Pancreas (tissue), 10 donors: ENCODE results near the gene GFRA4. TPM values are rescaled to one million over a fixed set of nuclear protein-coding genes. Genes with fewer than 3 reads are reported as not detected.

Experiments used
- ATAC-seq, 4 donors: fragments of 200-7000 bp; cut with Tn5 transposase; one replicate each; pipeline versions ENCODE4 v1.8.0 to v1.9.1; 2020; ENCODE audit warnings: mild to moderate bottlenecking in 4 of 4, moderate library complexity in 4 of 4
- DNase-seq, 6 donors: peaks; one replicate each; pipeline ENCODE4 v3.0.0-alpha.2; 2020
- FAIRE-seq: peaks from 2 replicates; lab custom pipeline; 2012; peaks lifted over from hg19 to GRCh38; lab: Jason Lieb, UNC
- H3K27ac ChIP-seq, 4 donors: fragments of 200-600 bp; sonication (generic); 1 replicate in 3 of 4; 2 replicates in 1 of 4; pipeline versions ENCODE4 v1.5.0 to v1.8.0; 2020
- H3K27me3 ChIP-seq, 4 donors: fragments of 200-600 bp; one replicate each; pipeline ENCODE4 v1.8.0; 2021
- H3K36me3 ChIP-seq, 3 donors: fragments of 200-600 bp; sonication (generic) in 1 of 3; one replicate each; pipeline versions ENCODE4 v1.5.0 to v1.8.0; 2020 to 2021
- H3K4me1 ChIP-seq, 3 donors: fragments of 200-600 bp; one replicate each; pipeline ENCODE4 v1.8.0; 2021
- H3K4me3 ChIP-seq, 4 donors: fragments of 200-600 bp; sonication (generic) in 2 of 4; one replicate each; pipeline versions ENCODE4 v1.5.0 to v1.8.0; 2020 to 2021
- H3K9me3 ChIP-seq, 4 donors: fragments of 200-600 bp; one replicate each; pipeline ENCODE4 v1.8.0; 2021
- CTCF ChIP-seq, 4 donors: fragments of 200-600 bp; sonication (generic) in 3 of 4; IDR thresholded peaks; one replicate each; pipeline versions ENCODE4 v1.5.0 to v1.8.0; 2021; ENCODE audit warnings: antibody characterized with exemption in 4 of 4
- WGBS, 2 donors: extraction: QIAGEN DNeasy Blood & Tissue Kit; methylation state at CpG; one replicate each; pipeline ENCODE4 v1.1.7; 2013; 5-methylcytosine and 5-hydroxymethylcytosine counted together
- intact Hi-C, 3 donors: fragments of 100-400 bp; cut with DNase I; formaldehyde crosslinking; loops; one replicate each; pipeline versions ENCODE4 v1.11.1 to v1.14.2; 2022
- polyA plus RNA-seq, 2 donors: library from polyadenylated mRNA; stranded (reverse); fragments of 200-250 nt; gene quantifications; one replicate each; pipeline ENCODE4 v1.2.3, GENCODE V29; 2013
- total RNA-seq, 6 donors: library from RNA; stranded (reverse); fragmentation: NEBNext Ultra II Directional in 4 of 6; extraction: Animal tissue kit (Norgen Biotek cat#: 25700) in 4 of 6; gene quantifications; one replicate each; pipeline versions ENCODE4 v1.2.1 to v1.2.4, GENCODE V29; 2021 to 2023
- donor health status: healthy with polysubstance abuse.
- donor health status: DM: no; HTN: no; CAD: no; lungs with moderate emphysema.
- donor health status: DM: no; HTN: no; CAD: no.
- donor health status: control.
- donor health status: control.
- donor health status: Bipolar disorder and iron deficiency.
- donor health status: DM: yes; HTN: yes; CAD: no.
- donor health status: DM: no; HTN: no; CAD: no.
- donor health status: DM: no; HTN: no; CAD: no.
- donor health status: DM: yes; HTN: yes; CAD: no.

Gene GFRA4
- total and polyA plus RNA-seq, 8 donors, result not detected

DNA sequence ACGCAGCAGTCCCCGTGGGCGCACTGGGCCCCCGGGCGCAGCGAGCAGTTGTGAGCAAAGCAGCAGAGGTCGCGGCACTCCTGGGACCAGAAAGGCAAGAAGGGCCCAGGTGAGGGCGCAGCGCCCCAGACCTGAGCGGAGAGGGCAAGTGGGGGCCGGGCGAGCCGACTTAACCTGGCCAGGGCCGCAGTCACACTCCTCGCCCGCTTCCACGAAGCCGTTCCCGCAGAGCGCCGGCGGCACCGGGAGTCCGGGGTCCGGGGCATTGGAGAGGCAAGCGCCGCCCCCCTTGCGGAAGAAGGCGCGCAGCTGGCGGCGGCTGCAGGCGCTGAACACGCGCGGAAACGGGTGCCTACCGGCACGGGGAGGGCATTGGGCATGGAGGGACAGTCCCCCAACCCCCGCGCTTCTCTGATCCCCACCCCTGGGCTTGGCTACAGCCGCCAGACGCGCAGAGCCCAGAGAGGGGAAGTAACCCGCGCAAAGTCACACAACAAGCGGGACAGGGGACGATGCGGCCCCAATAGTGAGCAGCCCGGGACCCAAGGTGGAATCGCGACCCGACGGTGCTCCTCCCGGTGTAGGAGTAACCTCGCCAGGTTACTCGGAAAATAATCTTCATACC, 9.5 kb upstream of the GFRA4 start:
- H3K9me3 ChIP-seq, result no peaks in the 10 kb centered on the region
- FAIRE-seq, result no peak
- 7 to 14% methylated on average over 56 to 58 of the region's 58 CpGs for whole genome bisulfite sequencing, 2 donors
- TF ChIP-seq CTCF (IDR thresholded peaks at IDR 0.05), result no peak
- H3K4me3 ChIP-seq, result peak overlapping the region in 1 of 4 donors; percentile 36
- H3K27ac ChIP-seq, result no peak overlapping the region
- no peaks in the 10 kb centered on the region for H3K36me3 ChIP-seq
- peaks cover 0 to 27% (median 8%) of the 10 kb centered on the region in 4 donors for H3K27me3 ChIP-seq
- DNase-seq, result no peak
- intact Hi-C loops, result loop anchor here in 1 of 3 donors (10.0 kb wide), 2 partner anchors 182 to 412 kb away; no protein-coding TSS in a partner anchor
- H3K4me1 ChIP-seq, result no peaks in the 10 kb centered on the region
- ATAC-seq, result peak in 1 of 4 donors; percentile 9

- no peak overlapping the region for H3K27ac ChIP-seq
- ATAC-seq (no peak), DNase-seq (no peak), FAIRE-seq (no peak)
- H3K4me3 ChIP-seq, result peak overlapping the region in 1 of 4 donors; percentile 36
- no peaks in the 10 kb centered on the region for H3K4me1 ChIP-seq
- WGBS, 2 donors, result 26 to 30% methylated on average over 23 of the region's 23 CpGs
- TF ChIP-seq CTCF (IDR thresholded peaks at IDR 0.05), result no peak
- H3K9me3 ChIP-seq, result no peaks in the 10 kb centered on the region
- H3K36me3 ChIP-seq, result no peaks in the 10 kb centered on the region
- intact Hi-C loops, result loop anchor here in 1 of 3 donors (10.0 kb wide), 2 partner anchors 183 to 413 kb away; no protein-coding TSS in a partner anchor
- H3K27me3 ChIP-seq, result peaks cover 0 to 27% (median 8%) of the 10 kb centered on the region in 4 donors
Measured at GRCh38 chr20:3671986-3672546, 8.9 kb upstream of the GFRA4 start.

DNA sequence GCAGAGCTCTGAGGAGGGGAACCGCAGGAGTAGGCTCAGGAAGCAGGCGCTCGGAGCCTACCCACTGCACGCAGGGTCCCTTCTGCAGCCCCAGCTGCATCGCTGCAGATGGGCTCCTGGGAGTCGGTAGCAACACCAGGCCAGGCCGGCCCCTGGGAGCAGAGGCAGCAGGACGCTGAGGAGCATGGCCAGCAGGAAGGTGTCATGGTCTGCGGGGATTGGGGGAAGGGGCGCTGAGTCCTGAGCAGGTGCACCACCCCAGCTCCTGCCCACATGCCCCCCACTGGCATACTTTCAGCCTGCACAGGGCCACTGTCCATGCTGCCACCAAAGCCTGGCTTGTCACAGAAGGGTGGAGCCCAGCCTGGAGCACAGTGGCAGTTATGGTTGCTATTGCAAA, 7.7 kb upstream of the GFRA4 start:
- FAIRE-seq (no peak), DNase-seq (no peak), ATAC-seq (no peak)
- 75 to 83% methylated on average over 10 of the region's 10 CpGs for WGBS, 2 donors
- Histone ChIP-seq H3K4me1 (no peaks in the 10 kb centered on the region), H3K27me3 (peaks cover 0 to 23% (median 8%) of the 10 kb centered on the region in 4 donors), H3K36me3 (no peaks in the 10 kb centered on the region), H3K4me3 (no peak overlapping the region), H3K9me3 (no peaks in the 10 kb centered on the region), H3K27ac (no peak overlapping the region)
- intact Hi-C loops, result loop anchor here in 1 of 3 donors (10.0 kb wide), 2 partner anchors 184 to 414 kb away; no protein-coding TSS in a partner anchor
- no peak for TF ChIP-seq CTCF (IDR thresholded peaks at IDR 0.05)

- no peak for TF ChIP-seq CTCF (IDR thresholded peaks at IDR 0.05)
- DNase-seq (no peak), FAIRE-seq (no peak), ATAC-seq (no peak)
- Histone ChIP-seq H3K4me1 (no peaks in the 10 kb centered on the region), H3K27ac (no peak overlapping the region), H3K9me3 (no peaks in the 10 kb centered on the region), H3K27me3 (peaks cover 0 to 22% (median 8%) of the 10 kb centered on the region in 4 donors), H3K36me3 (no peaks in the 10 kb centered on the region), H3K4me3 (no peak overlapping the region)
- intact Hi-C loops, result loop anchor here in 1 of 3 donors (10.0 kb wide), 2 partner anchors 184 to 414 kb away; no protein-coding TSS in a partner anchor
- WGBS, 2 donors, result 52 to 66% methylated on average over 6 of the region's 6 CpGs
Measured at GRCh38 chr20:3670511-3670910, 7.3 kb upstream of the GFRA4 start.
